ENCODE measurements around the gene WNT5B.

WNT5B gene

GRCh38 chr12:1651946-1652345 lies 22.9 kb downstream of the WNT5B start:
- DNase-seq (ENCODE audit: low read depth), result no peak

GRCh38 chr12:1655225-1655788 lies 26.3 kb downstream of the WNT5B start:
- DNase-seq (ENCODE audit: low read depth), result no peak

GRCh38 chr12:1656902-1657301 lies 27.9 kb downstream of the WNT5B start:
- no peak for DNase-seq (ENCODE audit: low read depth)

- no peak for DNase-seq (ENCODE audit: low read depth)
These were observed 28.7 kb downstream of the WNT5B start for GRCh38 chr12:1657688-1658087.

GRCh38 chr12:1660304-1661187 lies 31.5 kb downstream of the WNT5B start:
- DNase-seq (ENCODE audit: low read depth), result peak; percentile 26

- DNase-seq (ENCODE audit: low read depth), result peak; percentile 52
These were observed 32.7 kb downstream of the WNT5B start for GRCh38 chr12:1661553-1662335.

- no peak for DNase-seq (ENCODE audit: low read depth)
These were observed 33.9 kb downstream of the WNT5B start for GRCh38 chr12:1662761-1663439.

GRCh38 chr12:1663440-1664132 lies 34.6 kb downstream of the WNT5B start:
- DNase-seq (ENCODE audit: low read depth), result no peak

GRCh38 chr12:1665366-1665765 lies 36.3 kb downstream of the WNT5B start:
- no peak for DNase-seq (ENCODE audit: low read depth)

GRCh38 chr12:1666215-1666614 lies 37.2 kb downstream of the WNT5B start:
- DNase-seq (ENCODE audit: low read depth), result no peak

- no peak for DNase-seq (ENCODE audit: low read depth)
These were observed 37.7 kb downstream of the WNT5B start for GRCh38 chr12:1666685-1667162.

GRCh38 chr12:1668833-1669543 lies 40.0 kb downstream of the WNT5B start:
- DNase-seq (ENCODE audit: low read depth), result no peak

- DNase-seq (ENCODE audit: low read depth), result no peak
These were observed 41.6 kb downstream of the WNT5B start for GRCh38 chr12:1670358-1671268.

GRCh38 chr12:1676043-1676442 lies 47.0 kb downstream of the WNT5B start:
- no peak for DNase-seq (ENCODE audit: low read depth)

GRCh38 chr12:1680804-1681492 lies 51.9 kb downstream of the WNT5B start:
- DNase-seq (ENCODE audit: low read depth), result no peak

GRCh38 chr12:1681493-1681807 lies 52.4 kb downstream of the WNT5B start:
- no peak for DNase-seq (ENCODE audit: low read depth)

- DNase-seq (ENCODE audit: low read depth), result no peak
These were observed 59.2 kb downstream of the WNT5B start for GRCh38 chr12:1688086-1688710.

- peak; percentile 85 for DNase-seq (ENCODE audit: low read depth)
These were observed 61.6 kb downstream of the WNT5B start, which contains the start of gene ADIPOR2 for GRCh38 chr12:1690578-1691122. Gene ADIPOR2 (plus strand): TSS chr12:1691070. CDS start chr12:1754344, 63,274 bp downstream.
